ENCODE measurements around the gene SNRPD3.
"Not testable (repeated sequence)": the region's sequence is repeated elsewhere in the genome, so short reads cannot be mapped to it uniquely, and the experiment has no call there.

The SNRPD3 gene

GRCh38 chr22:24593559-24593835 lies 37.7 kb downstream of the SNRPD3 start:
- DNase-seq = not testable (repeated sequence)

GRCh38 chr22:24593836-24594568 lies 38.2 kb downstream of the SNRPD3 start:
- no peak for DNase-seq

- DNase-seq = no peak
Observed at GRCh38 chr22:24594569-24595120, 38.8 kb downstream of the SNRPD3 start.

GRCh38 chr22:24595228-24595627 lies 39.4 kb downstream of the SNRPD3 start:
- no peak for DNase-seq

- no peak for DNase-seq
Observed at GRCh38 chr22:24595863-24596262, 40.1 kb downstream of the SNRPD3 start.

GRCh38 chr22:24597076-24597475 lies 41.3 kb downstream of the SNRPD3 start:
- not testable (repeated sequence) for DNase-seq

- no peak for DNase-seq
Observed at GRCh38 chr22:24599514-24599913, 43.7 kb downstream of the SNRPD3 start.

- DNase-seq = peak; percentile 22
Observed at GRCh38 chr22:24599958-24600715, 44.3 kb downstream of the SNRPD3 start.

- no peak for DNase-seq
Observed at GRCh38 chr22:24601217-24602104, 45.7 kb downstream of the SNRPD3 start.

GRCh38 chr22:24602105-24602749 lies 46.4 kb downstream of the SNRPD3 start:
- DNase-seq = not testable (repeated sequence)

GRCh38 chr22:24602847-24603769 lies 47.3 kb downstream of the SNRPD3 start, which contains the start of gene GGT1:
Gene GGT1, plus strand, starts transcription at chr22:24603193. Its CDS starts 7,889 bp downstream, at chr22:24611082.
- DNase-seq = not testable (repeated sequence)

GRCh38 chr22:24603770-24604629 lies 48.2 kb downstream of the SNRPD3 start:
- DNase-seq = not testable (repeated sequence)

GRCh38 chr22:24606340-24606739 lies 50.5 kb downstream of the SNRPD3 start:
- DNase-seq = not testable (repeated sequence)

GRCh38 chr22:24607429-24607983 lies 51.7 kb downstream of the SNRPD3 start:
- not testable (repeated sequence) for DNase-seq

- DNase-seq = not testable (repeated sequence)
Observed at GRCh38 chr22:24608327-24608726, 52.5 kb downstream of the SNRPD3 start.

- DNase-seq = not testable (repeated sequence)
Observed at GRCh38 chr22:24609888-24610287, 54.1 kb downstream of the SNRPD3 start.

- not testable (repeated sequence) for DNase-seq
Observed at GRCh38 chr22:24614794-24615193, 59.0 kb downstream of the SNRPD3 start.

- DNase-seq = not testable (repeated sequence)
Observed at GRCh38 chr22:24621244-24621643, 65.4 kb downstream of the SNRPD3 start.

GRCh38 chr22:24622596-24622995 lies 66.8 kb downstream of the SNRPD3 start:
- not testable (repeated sequence) for DNase-seq

Measured in fibroblast of upper back skin (primary cell).